ENCODE results near the gene CAMTA1.

DNA sequence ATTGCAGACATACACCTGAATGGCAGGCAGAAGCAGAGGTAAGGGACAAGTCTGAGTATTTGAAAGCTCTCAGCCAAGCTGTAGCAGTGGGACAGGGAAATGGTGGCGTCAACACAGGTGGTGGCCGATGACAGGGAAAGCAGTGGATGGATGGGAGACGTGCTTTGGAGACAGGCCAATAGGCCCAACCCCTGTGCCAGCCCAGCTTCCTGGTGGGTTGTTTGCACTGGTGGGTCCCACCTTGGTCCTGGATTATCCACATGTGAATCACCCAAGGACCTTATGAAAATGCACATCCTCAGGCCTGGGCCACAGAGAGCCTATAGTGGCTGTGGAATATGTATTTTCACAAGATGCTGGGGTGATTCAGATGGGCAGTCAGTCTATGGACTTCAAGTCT, 782.1 kb downstream of the CAMTA1 start:
- TF ChIP-seq, protein P1, sequence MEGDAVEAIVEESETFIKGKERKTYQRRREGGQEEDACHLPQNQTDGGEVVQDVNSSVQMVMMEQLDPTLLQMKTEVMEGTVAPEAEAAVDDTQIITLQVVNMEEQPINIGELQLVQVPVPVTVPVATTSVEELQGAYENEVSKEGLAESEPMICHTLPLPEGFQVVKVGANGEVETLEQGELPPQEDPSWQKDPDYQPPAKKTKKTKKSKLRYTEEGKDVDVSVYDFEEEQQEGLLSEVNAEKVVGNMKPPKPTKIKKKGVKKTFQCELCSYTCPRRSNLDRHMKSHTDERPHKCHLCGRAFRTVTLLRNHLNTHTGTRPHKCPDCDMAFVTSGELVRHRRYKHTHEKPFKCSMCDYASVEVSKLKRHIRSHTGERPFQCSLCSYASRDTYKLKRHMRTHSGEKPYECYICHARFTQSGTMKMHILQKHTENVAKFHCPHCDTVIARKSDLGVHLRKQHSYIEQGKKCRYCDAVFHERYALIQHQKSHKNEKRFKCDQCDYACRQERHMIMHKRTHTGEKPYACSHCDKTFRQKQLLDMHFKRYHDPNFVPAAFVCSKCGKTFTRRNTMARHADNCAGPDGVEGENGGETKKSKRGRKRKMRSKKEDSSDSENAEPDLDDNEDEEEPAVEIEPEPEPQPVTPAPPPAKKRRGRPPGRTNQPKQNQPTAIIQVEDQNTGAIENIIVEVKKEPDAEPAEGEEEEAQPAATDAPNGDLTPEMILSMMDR (IDR thresholded peaks at IDR 0.05 in 2 of 3, conservative IDR thresholded peaks at IDR 0.05 in 1 of 3; ENCODE audit: borderline replicate concordance in 1 of 3, insufficient read depth in 1 of 3, low read depth in 2 of 3, low read length in 2 of 3): no peak
- TF ChIP-seq, protein P2, sequence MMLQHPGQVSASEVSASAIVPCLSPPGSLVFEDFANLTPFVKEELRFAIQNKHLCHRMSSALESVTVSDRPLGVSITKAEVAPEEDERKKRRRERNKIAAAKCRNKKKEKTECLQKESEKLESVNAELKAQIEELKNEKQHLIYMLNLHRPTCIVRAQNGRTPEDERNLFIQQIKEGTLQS (IDR thresholded peaks at IDR 0.05): no peak
- TF ChIP-seq, protein P3, sequence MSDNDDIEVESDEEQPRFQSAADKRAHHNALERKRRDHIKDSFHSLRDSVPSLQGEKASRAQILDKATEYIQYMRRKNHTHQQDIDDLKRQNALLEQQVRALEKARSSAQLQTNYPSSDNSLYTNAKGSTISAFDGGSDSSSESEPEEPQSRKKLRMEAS (IDR thresholded peaks at IDR 0.05): no peak
- no peak for TF ChIP-seq POLR2A (IDR thresholded peaks at IDR 0.05; ENCODE audit: borderline replicate concordance, extremely low read depth, insufficient read depth, insufficient read length)
- TF ChIP-seq YY1 (IDR thresholded peaks at IDR 0.05; ENCODE audit: extremely low read depth, insufficient replicate concordance, low read depth, low read length): no peak
- TF ChIP-seq SP1 (IDR thresholded peaks at IDR 0.05; ENCODE audit: low read depth): no peak
- TF ChIP-seq RAD21 (IDR thresholded peaks at IDR 0.05; ENCODE audit: low read depth): no peak
- TF ChIP-seq POLR2AphosphoS5 (IDR thresholded peaks at IDR 0.05; ENCODE audit: low read depth, low read length): no peak
- no peak for TF ChIP-seq EZH2phosphoT487 (IDR thresholded peaks at IDR 0.05; ENCODE audit: borderline replicate concordance)
- TF ChIP-seq, protein P4, sequence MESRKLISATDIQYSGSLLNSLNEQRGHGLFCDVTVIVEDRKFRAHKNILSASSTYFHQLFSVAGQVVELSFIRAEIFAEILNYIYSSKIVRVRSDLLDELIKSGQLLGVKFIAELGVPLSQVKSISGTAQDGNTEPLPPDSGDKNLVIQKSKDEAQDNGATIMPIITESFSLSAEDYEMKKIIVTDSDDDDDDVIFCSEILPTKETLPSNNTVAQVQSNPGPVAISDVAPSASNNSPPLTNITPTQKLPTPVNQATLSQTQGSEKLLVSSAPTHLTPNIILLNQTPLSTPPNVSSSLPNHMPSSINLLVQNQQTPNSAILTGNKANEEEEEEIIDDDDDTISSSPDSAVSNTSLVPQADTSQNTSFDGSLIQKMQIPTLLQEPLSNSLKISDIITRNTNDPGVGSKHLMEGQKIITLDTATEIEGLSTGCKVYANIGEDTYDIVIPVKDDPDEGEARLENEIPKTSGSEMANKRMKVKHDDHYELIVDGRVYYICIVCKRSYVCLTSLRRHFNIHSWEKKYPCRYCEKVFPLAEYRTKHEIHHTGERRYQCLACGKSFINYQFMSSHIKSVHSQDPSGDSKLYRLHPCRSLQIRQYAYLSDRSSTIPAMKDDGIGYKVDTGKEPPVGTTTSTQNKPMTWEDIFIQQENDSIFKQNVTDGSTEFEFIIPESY (IDR thresholded peaks at IDR 0.05; ENCODE audit: extremely low read depth, insufficient replicate concordance, low read length): no peak
- no peak for TF ChIP-seq ELF1 (IDR thresholded peaks at IDR 0.05; ENCODE audit: borderline replicate concordance, low read depth)
- no peak for TF ChIP-seq ZNF274 (IDR thresholded peaks at IDR 0.05; ENCODE audit: low read depth, low read length)
- no peak for TF ChIP-seq EZH2 (IDR thresholded peaks at IDR 0.05)
- no peak for TF ChIP-seq CEBPB (IDR thresholded peaks at IDR 0.05; ENCODE audit: low read depth)

Measured in HCT116 (cell line).